ENCODE measurements around the gene DENND11. TPM values are rescaled to one million over a fixed set of nuclear protein-coding genes. Genes with fewer than 3 reads are reported as not detected.

DENND11 gene
- total and polyA plus RNA-seq, 11 donors, result 3.5 to 15.3 (median 8.4) TPM

DNA sequence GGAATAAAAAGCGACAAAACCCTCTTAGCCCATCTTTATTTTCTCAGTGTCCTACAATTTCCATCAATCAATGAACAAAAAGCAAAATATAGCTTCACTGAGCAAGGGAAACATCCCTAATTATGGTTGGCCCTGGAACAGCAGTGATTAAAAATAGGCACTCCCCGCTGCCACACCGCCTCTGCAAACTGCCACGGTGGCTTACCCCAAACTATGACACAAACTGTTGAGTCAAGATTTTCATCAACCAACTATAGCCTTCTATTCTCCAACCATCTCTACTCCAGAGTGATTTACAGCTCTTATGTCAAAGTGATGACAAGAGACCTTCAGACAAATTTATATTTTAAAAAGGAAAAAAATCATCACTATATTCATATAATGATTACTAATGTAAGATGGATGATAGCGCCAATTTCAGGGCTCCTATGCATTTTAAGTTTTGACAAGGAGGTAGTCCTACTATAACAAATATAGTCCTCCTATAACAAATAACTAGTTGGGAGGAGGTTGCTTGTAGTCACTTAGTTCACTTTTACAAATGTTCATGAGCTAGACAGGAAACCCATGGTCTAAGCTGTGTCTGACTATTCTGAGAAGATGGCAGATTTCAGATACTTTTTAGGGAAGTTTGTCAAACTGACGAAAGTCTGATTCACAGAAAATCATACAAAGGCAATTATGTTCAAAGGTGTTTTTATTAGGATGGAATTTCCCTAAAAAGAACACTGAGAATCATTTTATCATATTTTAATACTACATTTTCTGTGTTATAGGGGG lies 26.3 kb downstream of the DENND11 start:
- intact Hi-C loops (cut with DNase I), result no loop called here
- Histone ChIP-seq H3K27ac (peak overlapping the region in 10 of 12 donors; percentile 33 to 82 (median 72)), H3K36me3 (peaks cover 0 to 44% (median 11%) of the 10 kb centered on the region in 9 donors), H3K27me3 (no peaks in the 10 kb centered on the region), H3K4me3 (no peak overlapping the region), H3K4me1 (peaks cover 0 to 45% (median 6%) of the 10 kb centered on the region in 12 donors), H3K9me3 (peaks cover 0 to 4% (median 0%) of the 10 kb centered on the region in 12 donors)
- WGBS, 4 donors, result 87 to 91% (median 88%) methylated on average over 6 of the region's 6 CpGs
- TF ChIP-seq POLR2A (IDR thresholded peaks at IDR 0.05), result no peak
- TF ChIP-seq, protein P1, sequence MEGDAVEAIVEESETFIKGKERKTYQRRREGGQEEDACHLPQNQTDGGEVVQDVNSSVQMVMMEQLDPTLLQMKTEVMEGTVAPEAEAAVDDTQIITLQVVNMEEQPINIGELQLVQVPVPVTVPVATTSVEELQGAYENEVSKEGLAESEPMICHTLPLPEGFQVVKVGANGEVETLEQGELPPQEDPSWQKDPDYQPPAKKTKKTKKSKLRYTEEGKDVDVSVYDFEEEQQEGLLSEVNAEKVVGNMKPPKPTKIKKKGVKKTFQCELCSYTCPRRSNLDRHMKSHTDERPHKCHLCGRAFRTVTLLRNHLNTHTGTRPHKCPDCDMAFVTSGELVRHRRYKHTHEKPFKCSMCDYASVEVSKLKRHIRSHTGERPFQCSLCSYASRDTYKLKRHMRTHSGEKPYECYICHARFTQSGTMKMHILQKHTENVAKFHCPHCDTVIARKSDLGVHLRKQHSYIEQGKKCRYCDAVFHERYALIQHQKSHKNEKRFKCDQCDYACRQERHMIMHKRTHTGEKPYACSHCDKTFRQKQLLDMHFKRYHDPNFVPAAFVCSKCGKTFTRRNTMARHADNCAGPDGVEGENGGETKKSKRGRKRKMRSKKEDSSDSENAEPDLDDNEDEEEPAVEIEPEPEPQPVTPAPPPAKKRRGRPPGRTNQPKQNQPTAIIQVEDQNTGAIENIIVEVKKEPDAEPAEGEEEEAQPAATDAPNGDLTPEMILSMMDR (IDR thresholded peaks at IDR 0.05), result no peak
- ATAC-seq (no peak), DNase-seq (no peak)

DNA sequence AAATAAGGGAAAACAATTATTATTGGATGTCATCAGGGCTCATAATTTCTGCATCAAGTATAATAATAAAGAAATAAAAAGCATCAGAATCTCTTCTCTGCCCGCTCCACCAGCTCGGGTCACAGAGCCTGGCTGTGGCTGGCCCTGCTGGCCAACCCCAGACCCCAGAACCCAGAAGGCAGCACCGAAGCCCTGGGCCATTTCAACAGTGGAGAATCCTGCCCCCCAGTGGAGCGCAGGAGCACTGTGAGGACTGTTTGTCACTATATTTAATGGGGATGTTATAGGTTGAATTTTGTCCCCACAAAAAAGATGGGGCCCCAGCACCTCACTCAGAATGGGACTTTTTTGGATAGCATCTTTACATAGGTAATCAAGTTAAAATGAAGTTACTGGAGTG lies 27.3 kb downstream of the DENND11 start:
- intact Hi-C loops (cut with DNase I), result no loop called here
- Histone ChIP-seq H3K4me3 (peak overlapping the region in 1 of 12 donors; percentile 2), H3K27ac (peak overlapping the region; percentile 33 to 82 (median 70)), H3K4me1 (peaks cover 0 to 45% (median 6%) of the 10 kb centered on the region in 12 donors), H3K36me3 (peaks cover 0 to 42% (median 11%) of the 10 kb centered on the region in 9 donors), H3K9me3 (peaks cover 0 to 4% (median 0%) of the 10 kb centered on the region in 12 donors), H3K27me3 (no peaks in the 10 kb centered on the region)
- 66 to 70% (median 68%) methylated on average over 4 of the region's 4 CpGs for WGBS, 4 donors
- ATAC-seq, result peak in 3 of 4 donors; percentile 31 to 38 (median 33)
- DNase-seq, result no peak
- TF ChIP-seq, protein P1 (IDR thresholded peaks at IDR 0.05), result peak in 10 of 12 donors; percentile 17 to 53 (median 36)
- TF ChIP-seq POLR2A (IDR thresholded peaks at IDR 0.05), result no peak

DNA sequence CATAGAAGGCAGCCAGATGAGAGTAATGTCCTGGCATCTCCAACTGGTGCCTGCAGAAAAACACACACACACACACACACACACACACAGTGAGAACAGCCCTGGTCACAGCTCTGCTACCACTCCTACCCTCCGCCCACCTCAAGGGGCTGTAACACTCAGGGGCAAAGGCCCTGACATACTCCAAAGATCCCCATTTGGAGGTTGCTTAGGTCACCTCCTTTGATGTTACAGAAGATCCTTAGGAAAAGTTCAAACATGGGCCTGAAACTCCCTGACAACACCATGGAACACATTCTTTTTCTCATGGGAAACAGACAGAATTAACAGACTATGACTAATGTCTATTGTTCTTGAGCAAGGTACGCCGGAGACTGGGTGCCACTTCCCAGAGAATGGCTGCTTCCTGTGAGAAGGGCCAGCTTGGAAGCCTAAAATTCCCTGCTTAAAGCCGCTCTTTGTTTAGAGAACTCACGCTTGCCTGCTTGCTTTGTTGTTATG lies 27.7 kb downstream of the DENND11 start:
- peak; percentile 67 to 91 (median 78) for ATAC-seq
- H3K36me3 ChIP-seq, result peaks cover 0 to 42% (median 11%) of the 10 kb centered on the region in 9 donors
- H3K4me3 ChIP-seq, result peak overlapping the region in 1 of 12 donors; percentile 2
- intact Hi-C loops (cut with DNase I), result no loop called here
- no peaks in the 10 kb centered on the region for H3K27me3 ChIP-seq
- H3K9me3 ChIP-seq, result peaks cover 0 to 4% (median 0%) of the 10 kb centered on the region in 12 donors
- TF ChIP-seq POLR2A (IDR thresholded peaks at IDR 0.05), result no peak
- TF ChIP-seq, protein P1 (IDR thresholded peaks at IDR 0.05), result no peak
- peak in 3 of 5 donors; percentile 38 to 54 (median 45) for DNase-seq
- H3K27ac ChIP-seq, result peak overlapping the region; percentile 13 to 82 (median 72)
- peaks cover 0 to 45% (median 6%) of the 10 kb centered on the region in 12 donors for H3K4me1 ChIP-seq
- 61 to 80% (median 73%) methylated on average over 5 of the region's 5 CpGs for WGBS, 4 donors

DNA sequence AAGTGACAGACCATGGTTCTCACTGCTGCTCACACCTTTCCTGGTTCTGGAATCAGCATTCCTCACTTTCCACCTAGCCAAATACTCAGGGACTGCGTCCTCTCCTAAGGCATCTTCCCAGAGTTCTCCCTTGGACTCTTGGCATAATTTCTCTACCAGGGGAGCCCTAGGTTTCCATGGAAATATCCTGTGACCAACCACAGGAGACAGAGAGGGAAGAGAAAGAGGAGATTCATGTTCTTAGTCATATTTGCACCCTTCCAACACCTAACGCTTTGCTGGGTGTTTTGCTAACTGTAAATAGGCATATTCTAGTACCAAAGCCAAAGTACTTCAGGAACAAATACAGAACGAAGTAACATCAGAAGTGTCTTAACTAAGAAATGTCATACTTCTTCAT lies 28.6 kb downstream of the DENND11 start:
- peak overlapping the region in 10 of 12 donors; percentile 58 to 82 (median 75) for H3K27ac ChIP-seq
- TF ChIP-seq, protein P1 (IDR thresholded peaks at IDR 0.05), result no peak
- TF ChIP-seq POLR2A (IDR thresholded peaks at IDR 0.05), result no peak
- intact Hi-C loops (cut with DNase I), result no loop called here
- no peak for ATAC-seq
- peaks cover 0 to 41% (median 11%) of the 10 kb centered on the region in 9 donors for H3K36me3 ChIP-seq
- H3K4me3 ChIP-seq, result no peak overlapping the region
- no peak for DNase-seq
- no peaks in the 10 kb centered on the region for H3K27me3 ChIP-seq
- 91 to 97% (median 93%) methylated on average over 3 of the region's 3 CpGs for WGBS, 4 donors
- peaks cover 0 to 45% (median 6%) of the 10 kb centered on the region in 12 donors for H3K4me1 ChIP-seq
- peaks cover 0 to 4% (median 0%) of the 10 kb centered on the region in 12 donors for H3K9me3 ChIP-seq

Data from heart left ventricle (tissue), 16 donors.